Jurkat, Clone E6-1 (cell line): ENCODE measurements around the gene GPRIN2.
"Not testable (repeated sequence)": the region's sequence is repeated elsewhere in the genome, so short reads cannot be mapped to it uniquely, and the experiment has no call there.

Experiments
- DNase-seq: peaks from one replicate; pipeline ENCODE4 v3.0.0-alpha.2; 2011; ENCODE audit warnings: low read depth, low spot score
- H3K4me3 ChIP-seq: 2 replicates; pipeline ENCODE4 v1.5.1; 2011; ENCODE audit warnings: mild to moderate bottlenecking, low read length, control low read depth, moderate library complexity

GPRIN2 gene

GRCh38 chr10:46525177-46525823 lies 31.2 kb downstream of the GPRIN2 start:
- DNase-seq, result peak; percentile 65
- no peak overlapping the region for H3K4me3 ChIP-seq

- no peak overlapping the region for H3K4me3 ChIP-seq
- DNase-seq, result no peak
These were observed 31.8 kb downstream of the GPRIN2 start for GRCh38 chr10:46524472-46525176.

- H3K4me3 ChIP-seq, result no peak overlapping the region
- DNase-seq, result no peak
These were observed 32.4 kb downstream of the GPRIN2 start for GRCh38 chr10:46523962-46524471.

- H3K4me3 ChIP-seq, result no peak overlapping the region
- no peak for DNase-seq
These were observed 33.1 kb downstream of the GPRIN2 start for GRCh38 chr10:46523119-46523961.

- H3K4me3 ChIP-seq, result no peak overlapping the region
- DNase-seq, result no peak
These were observed 34.0 kb downstream of the GPRIN2 start for GRCh38 chr10:46522295-46523118.

GRCh38 chr10:46520941-46521340 lies 35.5 kb downstream of the GPRIN2 start:
- DNase-seq, result peak; percentile 67
- no peak overlapping the region for H3K4me3 ChIP-seq

- H3K4me3 ChIP-seq, result no peak overlapping the region
- DNase-seq, result no peak
These were observed 36.1 kb downstream of the GPRIN2 start for GRCh38 chr10:46520381-46520780.

GRCh38 chr10:46518028-46518725 lies 38.3 kb downstream of the GPRIN2 start:
- no peak for DNase-seq
- H3K4me3 ChIP-seq, result no peak overlapping the region

GRCh38 chr10:46517541-46517940 lies 38.9 kb downstream of the GPRIN2 start:
- no peak overlapping the region for H3K4me3 ChIP-seq
- no peak for DNase-seq

GRCh38 chr10:46516660-46517416 lies 39.6 kb downstream of the GPRIN2 start:
- DNase-seq, result no peak
- no peak overlapping the region for H3K4me3 ChIP-seq

- DNase-seq, result no peak
- H3K4me3 ChIP-seq, result no peak overlapping the region
These were observed 40.7 kb downstream of the GPRIN2 start for GRCh38 chr10:46515793-46516192.

- DNase-seq, result no peak
- no peak overlapping the region for H3K4me3 ChIP-seq
These were observed 41.1 kb downstream of the GPRIN2 start for GRCh38 chr10:46515366-46515765.

- H3K4me3 ChIP-seq, result no peak overlapping the region
- no peak for DNase-seq
These were observed 41.6 kb downstream of the GPRIN2 start for GRCh38 chr10:46514899-46515298.

GRCh38 chr10:46514431-46514861 lies 42.0 kb downstream of the GPRIN2 start:
- no peak overlapping the region for H3K4me3 ChIP-seq
- DNase-seq, result no peak

GRCh38 chr10:46513333-46513732 lies 43.1 kb downstream of the GPRIN2 start:
- not testable (repeated sequence) for DNase-seq, H3K4me3 ChIP-seq

GRCh38 chr10:46512725-46513124 lies 43.7 kb downstream of the GPRIN2 start:
- not testable (repeated sequence) for DNase-seq, H3K4me3 ChIP-seq

- H3K4me3 ChIP-seq, DNase-seq: not testable (repeated sequence)
These were observed 44.5 kb downstream of the GPRIN2 start for GRCh38 chr10:46512002-46512401.
